ENCODE data around the gene CADM2.

- TF ChIP-seq, protein P1, sequence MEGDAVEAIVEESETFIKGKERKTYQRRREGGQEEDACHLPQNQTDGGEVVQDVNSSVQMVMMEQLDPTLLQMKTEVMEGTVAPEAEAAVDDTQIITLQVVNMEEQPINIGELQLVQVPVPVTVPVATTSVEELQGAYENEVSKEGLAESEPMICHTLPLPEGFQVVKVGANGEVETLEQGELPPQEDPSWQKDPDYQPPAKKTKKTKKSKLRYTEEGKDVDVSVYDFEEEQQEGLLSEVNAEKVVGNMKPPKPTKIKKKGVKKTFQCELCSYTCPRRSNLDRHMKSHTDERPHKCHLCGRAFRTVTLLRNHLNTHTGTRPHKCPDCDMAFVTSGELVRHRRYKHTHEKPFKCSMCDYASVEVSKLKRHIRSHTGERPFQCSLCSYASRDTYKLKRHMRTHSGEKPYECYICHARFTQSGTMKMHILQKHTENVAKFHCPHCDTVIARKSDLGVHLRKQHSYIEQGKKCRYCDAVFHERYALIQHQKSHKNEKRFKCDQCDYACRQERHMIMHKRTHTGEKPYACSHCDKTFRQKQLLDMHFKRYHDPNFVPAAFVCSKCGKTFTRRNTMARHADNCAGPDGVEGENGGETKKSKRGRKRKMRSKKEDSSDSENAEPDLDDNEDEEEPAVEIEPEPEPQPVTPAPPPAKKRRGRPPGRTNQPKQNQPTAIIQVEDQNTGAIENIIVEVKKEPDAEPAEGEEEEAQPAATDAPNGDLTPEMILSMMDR (IDR thresholded peaks at IDR 0.05; ENCODE audit: poor library complexity), result no peak
- TF ChIP-seq EZH2 (IDR thresholded peaks at IDR 0.05; ENCODE audit: borderline replicate concordance) (no peak), EZH2phosphoT487 (IDR thresholded peaks at IDR 0.05; ENCODE audit: low read depth, severe bottlenecking, unreplicated experiment) (no peak)
These were observed 44.7 kb downstream of the CADM2 start for GRCh38 chr3:85003479-85003878.

Measured in hepatocyte (in vitro differentiated cells).